Activated CD4-positive, alpha-beta T cell treated with anti-CD3 and anti-CD28 coated beads for 24 hours (primary cell): ENCODE measurements around the gene RYR1.
"Not testable (repeated sequence)": the region's sequence is repeated elsewhere in the genome, so short reads cannot be mapped to it uniquely, and the experiment has no call there.

Source experiments
- DNase-seq, 2 donors: peaks; one replicate each; pipeline ENCODE4 v3.0.0-alpha.2; 2020; ENCODE audit warnings: low read depth in 2 of 2

RYR1 gene

GRCh38 chr19:38616265-38616664, 182.8 kb downstream of the RYR1 start:
- DNase-seq: no peak

- DNase-seq: no peak
These were observed 183.8 kb downstream of the RYR1 start for GRCh38 chr19:38617283-38617763.

- peak; percentile 56 to 69 for DNase-seq
These were observed 184.5 kb downstream of the RYR1 start, which contains the start of gene MAP4K1 for GRCh38 chr19:38617764-38618589. TSS of gene MAP4K1 (minus strand) at chr19:38617953. CDS start at chr19:38617895, 58 bp downstream.

GRCh38 chr19:38618590-38619360, 185.3 kb downstream of the RYR1 start, which contains the start of gene EIF3K:
TSS of gene EIF3K (plus strand) at chr19:38619188. CDS start at chr19:38619269, 81 bp downstream.
- DNase-seq: peak; percentile 98 to 99

- DNase-seq: no peak
These were observed 186.1 kb downstream of the RYR1 start for GRCh38 chr19:38619361-38620174.

GRCh38 chr19:38624822-38625221, 191.3 kb downstream of the RYR1 start:
- DNase-seq: no peak

GRCh38 chr19:38626401-38626800, 192.9 kb downstream of the RYR1 start:
- DNase-seq: no peak

GRCh38 chr19:38629568-38629967, 196.1 kb downstream of the RYR1 start:
- no peak for DNase-seq

GRCh38 chr19:38631301-38631700, 197.8 kb downstream of the RYR1 start:
- DNase-seq: not testable (repeated sequence)

- DNase-seq: not testable (repeated sequence)
These were observed 198.5 kb downstream of the RYR1 start for GRCh38 chr19:38631811-38632475.

- DNase-seq: no peak
These were observed 199.2 kb downstream of the RYR1 start for GRCh38 chr19:38632476-38633213.

- DNase-seq: peak; percentile 59 to 64
These were observed 201.4 kb downstream of the RYR1 start for GRCh38 chr19:38634757-38635482.

- no peak for DNase-seq
These were observed 202.2 kb downstream of the RYR1 start for GRCh38 chr19:38635483-38636399.
